ENCODE results near the gene FAM180A. TPM values are rescaled to one million over a fixed set of nuclear protein-coding genes. Genes with fewer than 3 reads are reported as not detected.

FAM180A gene
- total and polyA plus RNA-seq, 4 donors, result 0.19 to 10.5 (median 5.6) TPM

- TF ChIP-seq SP1 (IDR thresholded peaks at IDR 0.05) (peak; percentile 58), TAF1 (conservative IDR thresholded peaks at IDR 0.05) (no peak), HNF4G (IDR thresholded peaks at IDR 0.05) (no peak), MAX (IDR thresholded peaks at IDR 0.05) (peak; percentile 58), RXRA (IDR thresholded peaks at IDR 0.05) (peak; percentile 66 to 68), NR2F2 (IDR thresholded peaks at IDR 0.05) (peak; percentile 99), REST (IDR thresholded peaks at IDR 0.05) (peak; percentile 42), GABPA (IDR thresholded peaks at IDR 0.05 in 1 of 2, conservative IDR thresholded peaks at IDR 0.05 in 1 of 2) (peak in 1 of 2 donors; percentile 37), EGR1 (IDR thresholded peaks at IDR 0.05; ENCODE audit: low read depth in 2 of 2) (no peak), FOXA2 (IDR thresholded peaks at IDR 0.05) (no peak), RAD21 (IDR thresholded peaks at IDR 0.05) (peak; percentile 39 to 42), YY1 (IDR thresholded peaks at IDR 0.05) (peak; percentile 12)
- Histone ChIP-seq H3K4me1 (ENCODE audit: control insufficient read depth in 4 of 4, insufficient read depth in 4 of 4, low read length in 3 of 4) (no peaks in the 10 kb centered on the region), H3K27ac (ENCODE audit: low read depth in 1 of 2, low read length in 2 of 2) (peak overlapping the region; percentile 80 to 84), H3K4me3 (ENCODE audit: low read depth in 1 of 3, low read length in 3 of 3) (no peak overlapping the region), H3K27me3 (ENCODE audit: control insufficient read depth in 4 of 4, insufficient read depth in 4 of 4, low read length in 3 of 4) (peaks cover 0 to 4% (median 0%) of the 10 kb centered on the region in 4 donors), H3K9ac (ENCODE audit: low read depth in 1 of 2, low read length in 2 of 2) (no peak overlapping the region), H3K36me3 (ENCODE audit: control insufficient read depth in 4 of 4, insufficient read depth in 3 of 4, low read depth in 1 of 4, low read length in 3 of 4) (no peaks in the 10 kb centered on the region), H3K9me3 (ENCODE audit: control insufficient read depth in 4 of 4, low read length in 3 of 4) (no peaks in the 10 kb centered on the region)
- peak; percentile 40 for DNase-seq (ENCODE audit: low spot score)
- WGBS, result 48% methylated on average over 10 of the region's 10 CpGs
These were observed 13.3 kb upstream of the FAM180A start for GRCh38 chr7:135761751-135762488.

- no peaks in the 10 kb centered on the region for H3K4me1 ChIP-seq (ENCODE audit: control insufficient read depth in 4 of 4, insufficient read depth in 4 of 4, low read length in 3 of 4)
- H3K36me3 ChIP-seq (ENCODE audit: control insufficient read depth in 4 of 4, insufficient read depth in 3 of 4, low read depth in 1 of 4, low read length in 3 of 4), result no peaks in the 10 kb centered on the region
- H3K4me3 ChIP-seq (ENCODE audit: low read depth in 1 of 3, low read length in 3 of 3), result no peak overlapping the region
- no peak overlapping the region for H3K27ac ChIP-seq (ENCODE audit: low read depth in 1 of 2, low read length in 2 of 2)
- no peak for DNase-seq (ENCODE audit: low spot score)
- H3K9me3 ChIP-seq (ENCODE audit: control insufficient read depth in 4 of 4, low read length in 3 of 4), result no peaks in the 10 kb centered on the region
- no peak for TF ChIP-seq ZBTB33 (IDR thresholded peaks at IDR 0.05)
- TF ChIP-seq HNF4G (IDR thresholded peaks at IDR 0.05), result no peak
- no peak for TF ChIP-seq ATF3 (IDR thresholded peaks at IDR 0.05)
- no peak for TF ChIP-seq EGR1 (IDR thresholded peaks at IDR 0.05; ENCODE audit: low read depth in 2 of 2)
- TF ChIP-seq TAF1 (conservative IDR thresholded peaks at IDR 0.05), result no peak
- TF ChIP-seq JUND (IDR thresholded peaks at IDR 0.05), result no peak
- TF ChIP-seq REST (IDR thresholded peaks at IDR 0.05), result no peak
- TF ChIP-seq GABPA (IDR thresholded peaks at IDR 0.05 in 1 of 2, conservative IDR thresholded peaks at IDR 0.05 in 1 of 2), result no peak
- TF ChIP-seq FOXA1 (IDR thresholded peaks at IDR 0.05), result no peak
- no peak for TF ChIP-seq NR2F2 (IDR thresholded peaks at IDR 0.05)
- TF ChIP-seq RAD21 (IDR thresholded peaks at IDR 0.05), result no peak
- TF ChIP-seq MAX (IDR thresholded peaks at IDR 0.05), result no peak
- TF ChIP-seq YY1 (IDR thresholded peaks at IDR 0.05), result no peak
- no peak for TF ChIP-seq HNF4A (conservative IDR thresholded peaks at IDR 0.05)
- no peak for TF ChIP-seq SP1 (IDR thresholded peaks at IDR 0.05)
- no peak for TF ChIP-seq FOXA2 (IDR thresholded peaks at IDR 0.05)
- no peak overlapping the region for H3K9ac ChIP-seq (ENCODE audit: low read depth in 1 of 2, low read length in 2 of 2)
- 60% methylated on average over 4 of the region's 4 CpGs for WGBS
- peaks cover 0 to 2% (median 0%) of the 10 kb centered on the region in 4 donors for H3K27me3 ChIP-seq (ENCODE audit: control insufficient read depth in 4 of 4, insufficient read depth in 4 of 4, low read length in 3 of 4)
These were observed 10.9 kb upstream of the FAM180A start for GRCh38 chr7:135759532-135759931.

Measured in liver (tissue), 9 donors.